NCI-H748 treated with DMSO at 0.1 percent for 48 hours (cell line): ENCODE measurements around the gene RNF26.

Experiments used
- DNase-seq: peaks from one replicate; lab custom pipeline; 2025; lab: John Stamatoyannopoulos, UW

Gene RNF26

GRCh38 chr11:119316016-119316728 is 18.2 kb upstream of the RNF26 start:
- DNase-seq, result no peak

GRCh38 chr11:119316729-119317591 is 17.4 kb upstream of the RNF26 start, which contains the start of gene MCAM:
Gene MCAM, minus strand, starts transcription at chr11:119317130. Its CDS starts 29 bp downstream, at chr11:119317101.
- no peak for DNase-seq

- DNase-seq, result no peak
Measured at GRCh38 chr11:119317592-119318239, 16.6 kb upstream of the RNF26 start.

- DNase-seq, result no peak
Measured at GRCh38 chr11:119318240-119319135, 15.8 kb upstream of the RNF26 start.

- DNase-seq, result no peak
Measured at GRCh38 chr11:119319136-119319699, 15.1 kb upstream of the RNF26 start.

GRCh38 chr11:119319700-119320239 is 14.6 kb upstream of the RNF26 start:
- no peak for DNase-seq

- no peak for DNase-seq
Measured at GRCh38 chr11:119320240-119320775, 14.0 kb upstream of the RNF26 start.

- DNase-seq, result no peak
Measured at GRCh38 chr11:119320776-119321524, 13.4 kb upstream of the RNF26 start.

- DNase-seq, result no peak
Measured at GRCh38 chr11:119322360-119322739, 12.0 kb upstream of the RNF26 start.

GRCh38 chr11:119322921-119323531 is 11.3 kb upstream of the RNF26 start:
- DNase-seq, result no peak

GRCh38 chr11:119323532-119324033 is 10.7 kb upstream of the RNF26 start:
- DNase-seq, result peak; percentile 54

- DNase-seq, result no peak
Measured at GRCh38 chr11:119324189-119324588, 10.1 kb upstream of the RNF26 start.

- no peak for DNase-seq
Measured at GRCh38 chr11:119329320-119329719, 5.0 kb upstream of the RNF26 start.

GRCh38 chr11:119330237-119330636 is 4.1 kb upstream of the RNF26 start:
- DNase-seq, result no peak

- no peak for DNase-seq
Measured at GRCh38 chr11:119332111-119332765, 2.1 kb upstream of the RNF26 start.

- no peak for DNase-seq
Measured at GRCh38 chr11:119335091-119335654, 846 bp downstream of the RNF26 start.

GRCh38 chr11:119335655-119336543 is 1.6 kb downstream of the RNF26 start:
- DNase-seq, result no peak
